ENCODE results near the gene CFH. TPM values are rescaled to one million over a fixed set of nuclear protein-coding genes. Genes with fewer than 3 reads are reported as not detected.
A peak's percentile ranks its signal among the peaks of the same experiment; 100 is the strongest.
"Not testable (repeated sequence)": the region's sequence is repeated elsewhere in the genome, so short reads cannot be mapped to it uniquely, and the experiment has no call there.

The CFH gene
- total and polyA plus RNA-seq, 9 of the 15 experiments (the other 6 are each of a cell fraction or from before 2014, with no cell fraction given): 31.6 to 107 (median 48.3) TPM

GRCh38 chr1:196769823-196770222 lies 118.0 kb downstream of the CFH start:
- intact Hi-C loops (cut with micrococcal nuclease); H3K4me3 ChIP-seq; DNase-seq (ENCODE audit: extremely low read depth in 1 of 4, low spot score in 3 of 4); FAIRE-seq; H2AFZ ChIP-seq (ENCODE audit: low read depth, low read length); H3K9me1 ChIP-seq (ENCODE audit: control insufficient read depth, insufficient read depth, low read length); H3K4me2 ChIP-seq (ENCODE audit: insufficient read depth, low read length); BruUV-seq (replicated peaks); POLR2A ChIA-PET; H3K27ac ChIP-seq (ENCODE audit: extremely low read depth, low read depth, low read length); H3K36me3 ChIP-seq (ENCODE audit: control insufficient read depth, insufficient read depth, low read length); H4K20me1 ChIP-seq (replicated peaks; ENCODE audit: control insufficient read depth, insufficient read depth, low read length); H3K9me3 ChIP-seq (replicated peaks; ENCODE audit: control insufficient read depth, insufficient read depth, low read depth, low read length); H3K27me3 ChIP-seq (ENCODE audit: control insufficient read depth in 2 of 2, insufficient read depth in 2 of 2, low read length in 2 of 2); CTCF ChIA-PET (ENCODE audit: low intra/inter-chr PET ratio); H3K4me1 ChIP-seq (replicated peaks in 1 of 2; ENCODE audit: control insufficient read depth in 2 of 2, insufficient read depth in 2 of 2, low read length in 2 of 2); in situ Hi-C loops (cut with MboI); H3K9ac ChIP-seq (ENCODE audit: insufficient read depth in 1 of 2, low read depth in 2 of 2, low read length in 2 of 2); H3K79me2 ChIP-seq (ENCODE audit: control insufficient read depth, insufficient read depth, low read length); ATAC-seq: not testable (repeated sequence)
- no CpG with 5 or more reads among the region's 4 CpGs for WGBS (ENCODE audit: insufficient coverage, low coverage, missing lambda C conversion rate)
- TF ChIP-seq MAFK (IDR thresholded peaks at IDR 0.05; ENCODE audit: low read length) (peak; percentile 90), MAFG (tag; conservative IDR thresholded peaks at IDR 0.05) (peak; percentile 62; the same call in 1 of the 2 replicates), MAFF (IDR thresholded peaks at IDR 0.05; ENCODE audit: low read length) (peak; percentile 84), ZNF316 (IDR thresholded peaks at IDR 0.05) (peak; percentile 79), C11orf30 (IDR thresholded peaks at IDR 0.05; ENCODE audit: low read depth) (peak; percentile 50; the same call in 1 of the 2 replicates)

GRCh38 chr1:196773713-196774112 lies 121.9 kb downstream of the CFH start:
- no peak for ATAC-seq
- WGBS (ENCODE audit: insufficient coverage, low coverage, missing lambda C conversion rate): 0% methylated on average over 1 of the region's 1 CpG
- Histone ChIP-seq H3K36me3 (ENCODE audit: control insufficient read depth, insufficient read depth, low read length) (no peaks in the 10 kb centered on the region), H3K4me2 (ENCODE audit: insufficient read depth, low read length) (no peak overlapping the region), H3K9me3 (replicated peaks; ENCODE audit: control insufficient read depth, insufficient read depth, low read depth, low read length) (no peaks in the 10 kb centered on the region), H3K27ac (ENCODE audit: extremely low read depth, low read depth, low read length) (no peak overlapping the region), H3K27me3 (ENCODE audit: control insufficient read depth in 2 of 2, insufficient read depth in 2 of 2, low read length in 2 of 2) (no peaks in the 10 kb centered on the region), H4K20me1 (replicated peaks; ENCODE audit: control insufficient read depth, insufficient read depth, low read length) (no peaks in the 10 kb centered on the region), H3K9me1 (ENCODE audit: control insufficient read depth, insufficient read depth, low read length) (no peaks in the 10 kb centered on the region), H3K4me1 (replicated peaks in 1 of 2; ENCODE audit: control insufficient read depth in 2 of 2, insufficient read depth in 2 of 2, low read length in 2 of 2) (no peaks in the 10 kb centered on the region), H3K4me3 (no peak overlapping the region), H2AFZ (ENCODE audit: low read depth, low read length) (no peak overlapping the region), H3K9ac (ENCODE audit: insufficient read depth in 1 of 2, low read depth in 2 of 2, low read length in 2 of 2) (no peak overlapping the region), H3K79me2 (ENCODE audit: control insufficient read depth, insufficient read depth, low read length) (no peaks in the 10 kb centered on the region)
- in situ Hi-C loops (cut with MboI) (no loop called here), intact Hi-C loops (cut with micrococcal nuclease) (no loop called here)
- TF ChIP-seq STAT5A (IDR thresholded peaks at IDR 0.05; ENCODE audit: borderline replicate concordance, low read length) (no peak), PML (IDR thresholded peaks at IDR 0.05; ENCODE audit: low read length) (no peak), SMAD3 (CRISPR knock-in tag; conservative IDR thresholded peaks at IDR 0.05) (no peak)
- BruUV-seq (replicated peaks): no TSS peak
- no peak for FAIRE-seq
- CTCF ChIA-PET (ENCODE audit: low intra/inter-chr PET ratio): no interaction called here
- DNase-seq (ENCODE audit: extremely low read depth in 1 of 4, low spot score in 3 of 4): no peak
- POLR2A ChIA-PET: no interaction called here

All from K562 (cell line).